HAP-1 (cell line): ENCODE results near the gene FANCD2.
"Not testable (repeated sequence)": the region's sequence is repeated elsewhere in the genome, so short reads cannot be mapped to it uniquely, and the experiment has no call there.

Source experiments
- DNase-seq, 2 experiments: peaks; one replicate each; pipeline ENCODE4 v3.0.0-alpha.2; 2016 to 2020; ENCODE audit warnings: low spot score in 2 of 2
- H3K27me3 ChIP-seq: fragments of 250-450 bp; sonication (Bioruptor Pico); 2 replicates; pipeline ENCODE4 v1.5.1; 2020; ENCODE audit warnings: low read depth, mild to moderate bottlenecking, moderate library complexity
- H3K36me3 ChIP-seq: fragments of 250-450 bp; sonication (Bioruptor Pico); replicated peaks from 2 replicates; pipeline ENCODE4 v1.5.1; 2020; ENCODE audit warnings: mild to moderate bottlenecking
- H3K4me1 ChIP-seq: fragments of 250-450 bp; sonication (Bioruptor Pico); 2 replicates; pipeline ENCODE4 v1.5.1; 2020; ENCODE audit warnings: mild to moderate bottlenecking
- H3K4me3 ChIP-seq: fragments of 250-450 bp; sonication (Bioruptor Pico); 2 replicates; pipeline ENCODE4 v1.5.1; 2020; ENCODE audit warnings: mild to moderate bottlenecking, moderate library complexity
- H3K9me3 ChIP-seq: fragments of 250-450 bp; sonication (Bioruptor Pico); 2 replicates; pipeline ENCODE4 v1.5.1; 2020; ENCODE audit warnings: mild to moderate bottlenecking, moderate library complexity
- in situ Hi-C: fragments of 300-500 bp; cut with MboI; formaldehyde crosslinking; loops from 3 replicates; pipeline ENCODE4 v1.14.3; 2020; ENCODE audit warnings: low sequenced_read_pairs, inconsistent platforms, mixed read lengths

The FANCD2 gene

DNA sequence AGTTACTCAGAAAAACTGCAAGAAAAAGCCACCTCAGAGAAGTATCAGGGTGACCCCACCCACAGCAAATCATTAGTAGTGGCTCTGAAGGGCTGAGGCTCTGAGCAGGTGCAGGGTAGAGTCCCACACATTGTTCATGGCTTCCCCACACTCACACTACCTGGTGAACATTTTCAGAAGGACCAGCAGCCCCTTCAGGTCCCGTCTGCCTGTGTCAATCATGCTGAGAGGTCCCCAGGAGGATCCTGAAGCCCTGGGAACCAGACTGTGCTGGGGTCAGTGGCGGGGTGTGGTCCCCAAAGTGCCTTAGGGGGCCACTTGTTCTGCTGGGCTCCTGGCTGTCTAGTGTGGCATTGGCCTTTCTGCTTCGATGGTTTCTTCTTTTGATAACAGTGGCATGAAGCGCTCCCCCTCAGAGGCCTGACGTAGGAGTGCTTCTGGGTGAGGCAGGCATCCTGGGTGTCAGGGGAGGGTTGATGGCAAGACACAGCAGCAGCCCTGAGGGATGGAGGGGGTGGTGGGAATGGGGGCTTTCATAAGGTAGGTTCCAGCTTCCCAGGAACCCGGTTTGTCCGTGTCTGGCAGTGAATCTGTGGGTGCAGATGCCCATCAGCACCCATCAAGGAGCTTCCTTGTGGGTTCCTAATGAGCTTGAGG is 19.0 kb upstream of the FANCD2 start:
- no peaks in the 10 kb centered on the region for H3K27me3 ChIP-seq
- no peak for DNase-seq
- no peak overlapping the region for H3K4me3 ChIP-seq
- no peaks in the 10 kb centered on the region for H3K9me3 ChIP-seq
- in situ Hi-C loops, result no loop called here
- peaks cover 8% of the 10 kb centered on the region for H3K4me1 ChIP-seq
- H3K36me3 ChIP-seq, result peaks cover 13% of the 10 kb centered on the region

DNA sequence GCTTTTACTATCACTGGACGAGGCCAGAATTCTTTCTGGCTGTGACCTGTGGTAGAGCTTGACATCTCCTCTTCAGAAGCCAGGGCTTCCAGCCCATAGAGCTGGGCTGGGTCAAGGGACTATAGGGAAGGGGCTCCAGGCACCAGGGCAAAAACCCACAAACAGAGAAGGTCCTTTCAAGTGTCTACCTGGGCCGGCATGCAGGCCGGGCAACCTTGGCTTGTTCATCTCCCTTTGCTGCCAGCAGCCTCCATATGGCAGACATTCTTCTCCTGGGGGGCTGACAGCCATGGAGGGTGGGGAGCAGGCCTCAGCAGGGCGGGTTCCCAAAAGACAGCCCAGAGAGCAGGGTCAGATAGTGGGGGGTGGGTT is 18.0 kb upstream of the FANCD2 start:
- H3K27me3 ChIP-seq, DNase-seq, H3K4me3 ChIP-seq, H3K36me3 ChIP-seq, H3K4me1 ChIP-seq, in situ Hi-C loops, H3K9me3 ChIP-seq: not testable (repeated sequence)

DNA sequence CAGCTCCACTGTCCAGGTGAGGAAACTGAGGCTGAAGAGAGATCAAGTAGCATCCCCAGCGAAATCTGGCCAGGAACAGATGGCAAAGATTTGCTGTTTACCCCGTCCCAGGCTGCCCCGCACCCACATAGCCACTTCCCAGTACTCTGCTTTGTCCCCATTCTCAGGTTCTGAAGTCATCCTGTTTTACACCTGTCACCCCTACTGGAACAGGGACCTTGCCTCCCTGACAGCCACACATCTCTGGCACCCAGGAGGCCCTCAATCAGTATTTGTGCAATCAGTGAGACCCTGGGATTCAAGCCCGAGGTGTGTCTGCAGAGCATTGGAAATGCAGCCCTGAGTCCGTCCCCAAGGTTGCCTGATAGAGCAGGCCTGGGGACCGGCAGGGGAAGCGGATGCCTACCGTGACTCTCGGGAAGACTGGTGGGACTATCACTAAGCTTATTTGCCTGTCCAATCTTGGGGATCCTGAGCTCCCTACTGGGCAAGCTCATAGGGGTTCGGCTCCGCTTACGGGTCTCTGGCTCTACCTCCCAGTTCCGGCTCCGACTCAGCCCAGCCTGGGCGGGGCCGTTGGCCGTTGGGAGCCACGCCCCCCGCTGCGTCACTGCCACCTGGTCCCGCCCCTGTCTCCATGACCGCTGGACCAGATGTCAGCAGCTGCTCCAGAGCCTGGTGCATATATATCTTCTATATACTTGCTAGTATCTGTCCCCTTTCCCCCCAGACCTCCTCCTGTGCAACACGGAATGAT is 17.5 kb upstream of the FANCD2 start:
- peak; percentile 33 to 83 for DNase-seq
- Histone ChIP-seq H3K27me3 (no peaks in the 10 kb centered on the region), H3K4me3 (peak overlapping the region; percentile 16), H3K9me3 (no peaks in the 10 kb centered on the region), H3K36me3 (peaks cover under 1% of the 10 kb centered on the region; the same call in 1 of the 2 replicates), H3K4me1 (peaks cover 8% of the 10 kb centered on the region)
- in situ Hi-C loops, result no loop called here

DNA sequence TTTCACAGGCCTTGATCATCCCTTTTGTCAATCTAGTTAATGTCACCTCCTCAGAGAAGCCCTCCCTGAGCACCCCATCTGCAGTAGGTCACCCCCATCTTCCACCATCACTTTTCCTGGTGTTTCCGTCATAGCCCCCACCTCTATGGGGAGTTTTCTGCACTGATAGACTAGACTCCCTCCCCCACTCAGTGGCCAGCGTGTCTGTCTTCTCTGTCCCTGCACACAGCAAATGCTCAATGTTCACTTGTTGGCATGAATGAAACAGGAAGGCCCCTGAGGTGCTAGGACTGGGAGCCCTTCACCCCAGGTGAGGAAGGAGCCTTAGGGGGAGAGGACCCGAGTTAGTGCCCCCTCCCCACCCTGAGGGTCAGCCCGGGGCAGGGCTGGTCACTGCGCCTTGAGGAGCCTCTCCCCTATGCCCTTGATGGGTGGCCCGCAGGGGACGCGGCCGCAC is 15.8 kb upstream of the FANCD2 start:
- no peaks in the 10 kb centered on the region for H3K9me3 ChIP-seq
- no peaks in the 10 kb centered on the region for H3K27me3 ChIP-seq
- H3K4me3 ChIP-seq, result peak overlapping the region; percentile 52
- no peaks in the 10 kb centered on the region for H3K36me3 ChIP-seq
- DNase-seq, result no peak
- H3K4me1 ChIP-seq, result peaks cover 8% of the 10 kb centered on the region
- in situ Hi-C loops, result no loop called here

DNA sequence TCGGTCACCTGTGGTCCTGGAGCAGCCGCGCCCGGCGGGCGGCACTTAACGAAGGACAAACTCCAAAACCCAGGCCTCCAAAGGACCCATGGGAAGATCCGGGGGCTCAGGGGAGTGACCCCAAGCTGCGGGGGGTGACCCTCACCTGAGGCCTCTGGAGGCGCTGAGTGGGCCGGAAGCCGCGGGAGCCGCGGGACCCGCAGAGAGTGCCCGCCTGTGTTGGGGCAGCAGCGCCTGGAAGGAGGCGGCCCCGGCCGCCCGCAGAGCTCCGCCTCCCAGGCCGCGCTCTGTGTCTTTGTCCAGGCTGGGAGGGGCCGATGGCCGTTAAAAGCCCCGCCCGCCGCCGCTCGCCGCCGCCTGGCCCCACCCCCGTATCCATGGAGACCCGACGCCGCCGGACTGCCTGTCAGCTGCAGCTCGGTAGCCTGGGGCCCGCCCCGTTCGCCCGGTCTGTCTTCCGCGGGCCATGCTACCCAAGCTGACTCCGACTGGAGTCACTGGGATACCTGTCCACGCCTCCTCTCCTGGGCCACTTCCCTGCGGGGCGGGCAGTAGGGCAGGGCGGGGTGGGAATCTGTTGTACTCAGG is 15.3 kb upstream of the FANCD2 start:
- Histone ChIP-seq H3K36me3 (no peaks in the 10 kb centered on the region), H3K4me3 (peak overlapping the region; percentile 52), H3K4me1 (peaks cover 8% of the 10 kb centered on the region), H3K9me3 (no peaks in the 10 kb centered on the region), H3K27me3 (no peaks in the 10 kb centered on the region)
- in situ Hi-C loops, result no loop called here
- DNase-seq, result peak; percentile 87 to 98

DNA sequence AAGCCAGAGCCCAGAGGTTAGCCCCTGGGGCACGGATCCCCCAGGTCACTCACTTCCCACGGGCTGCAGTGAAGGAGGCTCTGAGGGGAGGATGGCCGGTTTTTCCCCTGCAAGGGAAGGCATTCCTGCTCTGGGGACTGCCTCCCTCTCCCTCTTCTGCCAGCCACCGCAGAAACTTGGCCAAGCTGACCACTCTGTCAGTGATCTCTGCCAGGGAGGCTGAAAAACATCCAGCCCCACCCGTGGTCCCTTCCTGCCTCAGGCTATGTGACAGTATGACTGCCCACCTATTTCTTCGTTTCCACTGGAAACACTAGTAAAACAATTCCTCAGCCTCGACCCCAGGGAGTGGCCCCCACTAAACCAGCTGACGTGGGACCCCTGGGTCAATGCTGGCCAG is 14.6 kb upstream of the FANCD2 start:
- H3K4me1 ChIP-seq, result peaks cover 8% of the 10 kb centered on the region
- no peak overlapping the region for H3K4me3 ChIP-seq
- no peak for DNase-seq
- H3K9me3 ChIP-seq, result no peaks in the 10 kb centered on the region
- H3K36me3 ChIP-seq, result no peaks in the 10 kb centered on the region
- H3K27me3 ChIP-seq, result no peaks in the 10 kb centered on the region
- in situ Hi-C loops, result no loop called here

DNA sequence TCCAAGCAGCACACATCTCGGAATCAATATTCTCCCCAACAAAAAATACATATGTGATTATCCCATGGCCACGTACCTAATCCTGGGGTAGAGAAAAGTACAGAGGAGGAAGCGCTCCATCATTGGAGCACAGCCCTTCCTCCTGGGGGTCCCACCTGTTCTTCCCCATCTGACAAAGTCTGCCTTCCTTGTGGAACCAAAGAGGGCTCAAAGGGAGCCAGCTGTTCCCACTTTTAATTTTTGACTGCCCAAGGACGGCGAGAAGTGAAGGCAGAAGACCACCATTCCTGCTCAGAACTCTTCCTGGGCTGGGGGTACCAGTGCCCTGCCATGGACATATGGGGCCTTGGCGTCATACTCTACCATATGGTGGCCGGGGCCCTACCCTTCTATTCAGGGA is 14.1 kb upstream of the FANCD2 start:
- no peak for DNase-seq
- Histone ChIP-seq H3K36me3 (no peaks in the 10 kb centered on the region), H3K4me3 (no peak overlapping the region), H3K4me1 (peaks cover 8% of the 10 kb centered on the region), H3K27me3 (no peaks in the 10 kb centered on the region), H3K9me3 (no peaks in the 10 kb centered on the region)
- in situ Hi-C loops, result no loop called here

DNA sequence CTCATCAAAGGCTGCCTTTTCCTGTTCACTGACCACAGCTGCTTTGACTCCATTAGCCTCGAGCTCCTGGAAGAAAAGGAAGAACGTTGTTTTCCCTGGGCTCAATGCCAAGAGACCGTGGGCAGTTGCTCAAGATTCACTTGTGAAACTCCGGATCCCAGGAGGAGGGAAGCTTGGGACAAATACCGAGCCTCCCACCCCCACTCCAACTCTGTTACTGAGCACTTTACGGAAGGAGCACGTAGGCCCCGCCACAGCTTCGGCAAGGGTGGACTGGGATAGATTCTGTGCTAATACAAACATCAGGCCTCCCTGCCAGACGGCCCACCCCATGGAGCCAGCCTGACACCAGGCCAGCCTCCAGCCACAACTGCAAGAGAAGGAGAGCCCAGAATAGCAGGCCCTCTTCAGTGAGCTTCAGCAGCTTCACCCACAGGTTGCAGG is 10.8 kb upstream of the FANCD2 start:
- Histone ChIP-seq H3K36me3 (peaks cover 4% of the 10 kb centered on the region; the same call in 1 of the 2 replicates), H3K4me3 (no peak overlapping the region), H3K27me3 (no peaks in the 10 kb centered on the region), H3K9me3 (no peaks in the 10 kb centered on the region), H3K4me1 (peaks cover 6% of the 10 kb centered on the region)
- in situ Hi-C loops, result no loop called here
- DNase-seq, result no peak

DNA sequence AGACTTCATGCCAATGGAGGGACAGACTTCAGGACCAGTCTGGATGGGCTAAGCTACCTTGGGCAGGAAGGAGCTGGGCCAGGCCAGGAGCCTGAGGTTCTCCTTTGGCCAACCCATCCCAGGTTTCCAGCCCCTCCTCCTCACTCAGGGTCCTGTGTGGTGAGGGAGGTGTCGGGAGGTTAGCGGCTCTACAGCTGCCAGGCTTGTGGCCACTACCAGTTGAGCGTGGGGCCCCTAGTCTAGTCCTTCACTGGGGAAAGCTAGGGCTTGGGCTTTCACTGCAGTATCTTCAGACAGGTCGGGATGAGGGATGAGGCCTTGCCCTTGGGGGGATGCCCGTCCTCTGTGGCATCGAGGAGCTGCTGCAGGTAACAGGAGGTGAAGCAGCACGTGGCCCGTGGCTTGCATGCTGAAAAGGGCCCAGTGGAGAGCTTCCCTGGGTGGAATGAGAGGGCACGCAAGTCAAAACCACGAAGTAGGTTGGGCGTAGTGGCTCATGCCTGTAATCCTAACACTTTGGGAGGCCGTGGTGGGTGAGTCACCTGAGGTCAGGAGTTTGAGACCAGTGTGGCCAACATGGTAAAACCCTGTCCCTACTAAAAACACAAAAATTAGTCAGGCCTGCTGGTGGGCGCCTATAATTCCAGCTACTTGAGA is 8.5 kb upstream of the FANCD2 start:
- Histone ChIP-seq H3K9me3 (no peaks in the 10 kb centered on the region), H3K4me1 (no peaks in the 10 kb centered on the region), H3K27me3 (no peaks in the 10 kb centered on the region), H3K36me3 (peaks cover 13% of the 10 kb centered on the region), H3K4me3 (no peak overlapping the region)
- DNase-seq, result no peak
- in situ Hi-C loops, result no loop called here

DNA sequence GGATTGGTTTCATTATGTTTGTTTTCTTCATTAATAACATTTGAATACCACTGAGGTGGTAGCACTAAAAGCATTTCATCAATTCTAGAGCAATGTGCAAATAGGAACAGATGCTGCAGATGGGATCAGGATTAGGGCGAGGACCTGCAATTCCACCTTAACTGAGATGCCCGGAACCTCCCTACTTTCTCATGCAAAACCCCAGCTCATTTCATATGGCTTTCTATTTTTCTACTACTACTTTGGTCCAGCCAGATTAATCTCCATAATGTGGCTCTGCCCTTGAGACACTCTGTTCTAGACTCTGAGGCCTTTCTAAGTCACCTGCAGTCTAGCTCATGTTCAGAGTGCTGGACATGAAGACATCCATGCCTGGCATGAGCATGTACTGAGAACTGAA is 7.4 kb upstream of the FANCD2 start:
- peaks cover 20% of the 10 kb centered on the region for H3K36me3 ChIP-seq
- DNase-seq, H3K4me3 ChIP-seq, H3K4me1 ChIP-seq, in situ Hi-C loops, H3K27me3 ChIP-seq, H3K9me3 ChIP-seq: not testable (repeated sequence)

DNA sequence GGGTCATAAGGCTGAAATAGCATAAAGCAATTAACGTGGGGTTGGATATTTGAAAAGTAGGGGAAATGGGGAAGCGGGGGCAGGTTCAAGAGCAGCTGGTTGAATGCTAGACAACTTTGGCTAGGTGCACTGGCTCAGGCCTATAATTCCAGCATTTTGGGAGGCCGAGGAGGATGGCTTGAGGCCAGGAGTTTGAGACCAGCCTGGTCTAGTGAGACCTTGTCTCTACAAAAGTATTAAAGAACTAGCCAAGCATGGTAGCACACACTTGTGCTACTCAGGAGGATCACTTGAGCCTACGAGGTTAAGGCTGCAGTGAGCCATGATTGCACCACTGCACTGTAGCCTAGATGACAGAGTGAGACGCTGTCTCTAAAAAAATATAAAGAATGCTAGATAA is 6.9 kb upstream of the FANCD2 start:
- Histone ChIP-seq H3K27me3 (no peaks in the 10 kb centered on the region), H3K4me3 (no peak overlapping the region), H3K9me3 (no peaks in the 10 kb centered on the region), H3K4me1 (no peaks in the 10 kb centered on the region), H3K36me3 (peaks cover 21% of the 10 kb centered on the region)
- in situ Hi-C loops, result no loop called here
- no peak for DNase-seq

DNA sequence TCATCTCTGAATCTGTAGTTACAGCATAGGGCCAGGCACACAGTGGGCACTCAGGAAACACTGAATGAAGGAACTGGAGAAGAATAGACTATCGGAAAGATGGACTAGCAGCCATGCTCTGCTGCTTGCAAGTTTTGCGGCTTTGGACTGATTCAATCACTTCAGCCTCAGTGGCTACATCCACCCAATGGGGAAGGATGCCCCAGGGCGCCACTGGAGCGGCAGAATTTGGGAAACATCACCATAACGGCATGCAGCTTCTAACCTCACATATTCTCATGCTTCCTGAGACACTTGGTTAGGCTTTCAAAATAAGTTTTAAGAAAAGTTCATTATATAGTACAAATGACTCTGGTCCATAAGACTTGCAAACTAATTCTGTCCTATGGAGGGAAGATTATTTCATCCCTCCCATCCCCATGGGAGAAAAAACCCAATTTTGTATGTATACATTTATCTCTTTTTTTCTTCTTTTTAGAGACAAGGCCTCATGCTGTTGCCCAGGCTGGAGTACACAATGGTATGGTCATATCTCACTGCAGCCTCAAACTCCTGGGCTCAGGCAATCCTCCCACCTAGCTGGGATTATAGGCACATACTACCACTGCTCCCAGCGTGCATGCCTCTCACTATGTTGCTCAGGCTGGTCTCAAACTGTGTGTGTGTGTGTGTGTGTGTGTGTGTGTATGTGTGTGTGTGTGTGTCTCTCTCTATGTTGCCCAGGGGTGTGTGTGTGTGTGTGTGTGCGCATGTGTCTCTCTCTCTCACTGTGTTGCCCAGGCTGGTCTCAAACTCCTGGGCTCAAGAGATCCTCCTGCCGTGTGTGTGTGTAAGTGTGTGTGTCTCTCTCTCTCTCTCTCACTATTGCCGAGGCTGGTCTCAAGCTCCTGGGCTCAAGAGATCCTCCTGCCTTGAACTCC is 4.1 kb upstream of the FANCD2 start:
- Histone ChIP-seq H3K4me1 (peaks cover 9% of the 10 kb centered on the region), H3K4me3 (no peak overlapping the region), H3K27me3 (no peaks in the 10 kb centered on the region), H3K36me3 (peaks cover 21% of the 10 kb centered on the region), H3K9me3 (no peaks in the 10 kb centered on the region)
- in situ Hi-C loops, result no loop called here
- no peak for DNase-seq
